T47D (cell line): Measurements from ENCODE around the gene GAS5.
A peak's percentile ranks its signal among the peaks of the same experiment; 100 is the strongest.
"Not testable (repeated sequence)": the region's sequence is repeated elsewhere in the genome, so short reads cannot be mapped to it uniquely, and the experiment has no call there.

Experiments
- DNase-seq, 2 experiments: peaks; one replicate each; pipeline versions ENCODE4 v3.0.0 to v3.0.0-alpha.2; 2011 to 2012; ENCODE audit warnings: low read depth in 1 of 2, low spot score in 1 of 2
- JUND ChIP-seq: IDR thresholded peaks from 2 replicates; pipeline ENCODE4 v1.6.1; 2012; ENCODE audit warnings: low read depth
- in situ Hi-C: cut with HindIII; loops from 2 replicates; pipeline ENCODE4 v1.10.0; 2016; ENCODE audit warnings: low sequenced_read_pairs, low pct_unique_long_range_greater_than_20kb

GAS5 gene

GRCh38 chr1:173866413-173867115 is 1.2 kb downstream of the GAS5 start:
- in situ Hi-C loops, result no loop called here
- DNase-seq, result no peak
- TF ChIP-seq JUND, result no peak

- no peak for DNase-seq
- in situ Hi-C loops, result no loop called here
- no peak for TF ChIP-seq JUND
Observed at GRCh38 chr1:173865468-173866164, 2.2 kb downstream of the GAS5 start.

DNA sequence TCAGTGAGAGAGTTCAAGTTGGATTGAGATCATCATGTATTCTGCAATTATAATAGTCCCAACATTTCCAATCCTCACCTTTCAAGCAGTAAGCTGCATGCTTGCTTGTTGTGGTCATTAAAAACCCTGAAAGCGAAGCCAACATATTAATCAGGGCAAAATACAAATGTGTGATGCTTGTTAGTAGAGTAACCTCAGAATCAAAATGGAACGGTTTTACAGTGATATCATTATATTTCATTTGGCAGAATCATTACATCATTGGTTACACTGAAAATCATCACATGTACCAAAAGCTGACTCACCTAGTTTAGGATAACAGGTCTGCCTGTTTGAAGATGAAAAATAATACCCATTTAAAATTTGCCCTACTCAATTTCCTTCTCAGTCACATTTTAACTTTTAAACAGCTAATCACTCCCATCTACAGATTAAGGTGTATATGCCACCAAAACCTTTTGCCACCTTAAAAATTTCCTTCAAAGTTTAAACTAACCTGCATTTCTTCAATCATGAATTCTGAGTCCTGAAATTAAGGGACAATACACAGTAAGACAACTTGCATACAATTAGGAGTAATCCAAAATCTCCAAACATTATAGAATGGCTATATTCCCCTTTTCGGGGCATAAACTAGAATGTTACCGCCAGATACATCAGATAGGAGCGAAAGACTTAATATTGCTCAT is 3.5 kb downstream of the GAS5 start:
- DNase-seq, result no peak
- in situ Hi-C loops, result no loop called here

DNA sequence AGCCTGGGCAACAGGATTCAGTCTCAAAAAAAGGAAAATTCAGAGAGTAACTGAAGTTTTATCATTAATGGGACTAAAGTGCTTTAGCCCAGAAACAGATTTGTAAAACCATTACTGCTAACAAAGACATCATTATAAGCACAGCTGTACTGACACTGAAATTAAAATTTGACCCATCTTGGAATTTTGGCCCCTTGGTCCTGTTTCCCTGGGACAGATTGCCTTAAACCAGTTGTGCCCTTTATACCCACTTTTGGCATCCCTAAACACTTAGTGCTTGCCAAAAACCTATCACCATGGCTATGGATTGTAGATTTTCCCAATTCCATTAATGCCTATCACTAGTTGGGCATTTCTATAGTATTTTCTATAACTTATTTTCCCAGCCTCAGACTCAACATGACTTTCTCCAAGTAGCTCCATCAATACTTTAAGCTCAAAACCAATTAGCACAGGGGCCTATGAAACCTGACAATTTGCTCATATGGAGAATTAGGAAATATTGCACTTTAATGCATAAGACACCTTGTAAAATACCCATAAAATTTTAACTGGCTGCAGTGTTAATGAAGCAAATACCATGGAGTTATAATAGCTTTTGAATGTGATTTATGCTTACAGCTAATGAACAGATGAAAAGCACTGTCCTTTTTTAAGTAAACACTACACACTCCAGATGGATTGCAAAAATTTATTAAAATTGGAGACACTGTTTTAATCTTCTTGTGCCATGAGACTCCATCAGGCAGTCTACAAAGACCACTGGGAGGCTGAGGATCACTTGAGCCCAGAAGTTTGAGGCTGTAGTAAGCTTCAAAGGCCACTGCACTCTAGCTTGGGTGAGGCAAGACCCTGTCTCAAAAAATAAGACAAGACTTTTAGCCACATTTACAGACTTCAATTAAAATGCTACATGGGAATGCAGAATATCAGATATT is 4.3 kb downstream of the GAS5 start:
- TF ChIP-seq JUND, result no peak; the same call in 1 of the 2 replicates
- DNase-seq, result no peak
- in situ Hi-C loops, result no loop called here

More for the DNA sequence above, 3.5 kb downstream of the GAS5 start:
- TF ChIP-seq JUND, result no peak

GRCh38 chr1:173862769-173863223 is 5.0 kb downstream of the GAS5 start:
- TF ChIP-seq JUND, result peak; percentile 34; the same call in 1 of the 2 replicates
- in situ Hi-C loops, result no loop called here
- peak in 1 of 2 experiments; percentile 41 for DNase-seq

DNA sequence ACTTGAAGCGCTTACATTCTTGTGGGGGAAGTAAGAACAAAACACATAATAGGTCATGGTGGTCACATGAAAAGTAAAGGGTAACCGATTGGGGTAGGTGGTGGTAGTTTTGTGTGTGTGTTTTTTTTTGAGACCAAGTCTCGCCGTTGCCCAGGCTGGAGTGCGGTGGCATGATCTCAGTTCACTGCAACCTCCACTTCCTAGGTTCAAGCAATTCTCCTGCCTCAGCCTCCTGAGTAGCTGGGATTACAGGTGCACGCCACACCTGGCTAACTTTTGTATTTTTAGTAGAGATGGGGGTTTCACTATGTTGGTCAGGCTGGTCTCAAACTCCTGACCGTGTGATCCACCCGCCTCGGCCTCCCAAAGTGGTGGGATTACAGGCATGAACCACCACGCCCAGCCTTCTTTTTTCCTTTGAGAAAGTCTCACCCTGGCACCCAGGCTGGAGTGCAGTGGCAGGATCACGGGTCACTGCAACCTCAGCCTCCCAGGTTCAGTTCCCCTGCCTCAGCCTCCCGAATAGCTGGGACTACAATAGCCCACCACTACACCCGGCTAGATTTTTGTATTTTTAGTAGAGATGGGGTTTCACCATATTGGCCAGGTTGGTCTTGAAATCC is 5.5 kb downstream of the GAS5 start:
- peak in 1 of 2 experiments; percentile 42 for DNase-seq
- in situ Hi-C loops, result not testable (repeated sequence)

- in situ Hi-C loops, result no loop called here
- TF ChIP-seq JUND, result no peak
- DNase-seq, result peak in 1 of 2 experiments; percentile 42
Observed at GRCh38 chr1:173861731-173862145, 6.1 kb downstream of the GAS5 start.

GRCh38 chr1:173860065-173860464 is 7.7 kb downstream of the GAS5 start:
- DNase-seq, result no peak
- TF ChIP-seq JUND, result no peak
- in situ Hi-C loops, result no loop called here

DNA sequence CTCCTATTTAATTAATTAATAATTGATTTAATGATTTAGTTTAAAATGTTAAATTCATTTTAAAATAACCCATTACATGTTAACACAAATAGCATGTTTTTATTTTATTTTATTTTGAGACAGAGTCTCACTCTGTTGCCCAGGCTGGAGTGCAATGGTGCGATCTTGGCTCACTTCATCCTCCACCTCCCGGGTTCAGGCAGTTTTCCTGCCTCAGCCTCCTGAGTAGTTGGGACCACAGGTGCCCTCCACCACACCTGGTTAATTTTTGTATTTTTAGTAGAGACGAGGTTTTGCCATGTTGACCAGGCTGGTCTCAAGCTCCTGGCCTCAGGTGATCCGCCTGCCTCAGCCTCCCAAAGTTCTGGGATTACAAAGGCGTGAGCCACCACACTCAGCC is 8.2 kb downstream of the GAS5 start:
- in situ Hi-C loops, DNase-seq: not testable (repeated sequence)

DNA sequence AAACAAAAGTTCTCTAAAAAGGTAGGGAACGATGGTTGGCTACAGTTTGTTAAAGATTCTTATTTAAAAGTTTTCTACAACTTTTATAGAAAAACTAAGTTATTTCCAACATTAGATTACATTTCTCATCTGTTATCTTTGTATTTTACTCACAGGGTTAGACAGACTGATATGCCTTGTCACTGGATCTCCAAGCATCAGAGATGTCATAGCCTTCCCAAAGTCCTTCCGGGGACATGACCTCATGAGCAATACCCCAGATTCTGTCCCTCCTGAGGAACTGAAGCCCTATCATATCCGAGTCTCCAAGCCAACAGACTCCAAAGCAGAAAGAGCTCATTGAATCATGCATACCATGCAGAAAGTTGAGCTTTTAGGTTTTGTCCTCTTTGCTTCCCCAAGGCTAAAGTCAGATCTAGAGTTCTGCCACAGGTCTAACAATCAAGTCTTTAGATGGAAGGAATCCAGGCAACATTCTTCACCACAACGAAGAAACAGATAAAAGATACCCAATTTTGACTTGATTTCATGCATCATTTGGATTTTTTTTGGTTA is 10.3 kb downstream of the GAS5 start:
- in situ Hi-C loops, result no loop called here
- DNase-seq, result no peak
- no peak for TF ChIP-seq JUND

DNA sequence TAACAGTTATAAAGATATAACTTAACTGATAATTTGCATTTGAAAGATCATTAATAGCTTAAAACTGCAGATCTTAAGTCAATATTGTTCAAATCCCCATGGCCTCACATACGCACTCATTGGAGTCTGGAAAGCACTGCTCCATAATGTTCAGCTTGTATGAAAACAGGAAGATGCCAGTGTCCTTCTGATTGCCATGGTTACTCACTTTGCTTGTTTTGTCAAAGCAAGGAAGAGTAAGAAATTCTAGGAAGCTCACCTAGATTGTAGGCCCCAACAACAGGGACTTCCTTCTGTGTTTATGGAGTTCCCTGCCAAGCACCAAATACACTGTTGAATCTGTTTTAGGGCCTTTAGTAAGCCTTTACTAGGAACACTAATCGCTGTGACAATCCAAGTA is 10.9 kb downstream of the GAS5 start:
- in situ Hi-C loops, result no loop called here
- no peak for TF ChIP-seq JUND
- DNase-seq, result no peak
